Lower lobe of right lung (tissue), 2 donors: ENCODE results near the gene RHOG. TPM values are rescaled to one million over a fixed set of nuclear protein-coding genes. Genes with fewer than 3 reads are reported as not detected.
"Not testable (repeated sequence)": the region's sequence is repeated elsewhere in the genome, so short reads cannot be mapped to it uniquely, and the experiment has no call there.

Experiments used
- ATAC-seq, 2 donors: fragments of 200-7000 bp; cut with Tn5 transposase; one replicate each; pipeline ENCODE4 v1.9.1; 2020 to 2022; ENCODE audit warnings: mild to moderate bottlenecking in 2 of 2, moderate library complexity in 2 of 2
- DNase-seq: peaks from one replicate; pipeline ENCODE4 v3.0.0-alpha.2; 2020
- H3K27ac ChIP-seq: fragments of 200-600 bp; one replicate; pipeline ENCODE4 v1.8.0; 2022
- H3K27me3 ChIP-seq: fragments of 200-600 bp; one replicate; pipeline ENCODE4 v1.8.0; 2022; ENCODE audit warnings: low read depth
- H3K36me3 ChIP-seq: fragments of 200-600 bp; one replicate; pipeline ENCODE4 v1.8.0; 2022; ENCODE audit warnings: mild to moderate bottlenecking
- H3K4me1 ChIP-seq: fragments of 200-600 bp; one replicate; pipeline ENCODE4 v1.8.0; 2022
- H3K4me3 ChIP-seq: fragments of 200-600 bp; one replicate; pipeline ENCODE4 v1.8.0; 2022; ENCODE audit warnings: mild to moderate bottlenecking
- H3K9me3 ChIP-seq: fragments of 200-600 bp; one replicate; pipeline ENCODE4 v1.8.0; 2022
- intact Hi-C: fragments of 100-400 bp; cut with DNase I; formaldehyde crosslinking; loops from one replicate; pipeline ENCODE4 v1.11.0; 2022
- total RNA-seq: library from RNA; stranded (reverse); fragmentation: NEBNext Ultra II Directional; extraction: Animal tissue kit (Norgen Biotek cat#: 25700); gene quantifications from one replicate; pipeline ENCODE4 v1.2.1, GENCODE V29; 2021
- TF ChIP-seq, protein P1 (sequence below): fragments of 200-600 bp; IDR thresholded peaks from one replicate; pipeline ENCODE4 v1.8.0; 2022; ENCODE audit warnings: antibody characterized with exemption, mild to moderate bottlenecking
- donor health status: DM: no; HTN: yes; CAD: no; lungs with severe emphysema.

RHOG gene
- total RNA-seq, 1 donor from 2014 or later = 86.5 TPM

DNA sequence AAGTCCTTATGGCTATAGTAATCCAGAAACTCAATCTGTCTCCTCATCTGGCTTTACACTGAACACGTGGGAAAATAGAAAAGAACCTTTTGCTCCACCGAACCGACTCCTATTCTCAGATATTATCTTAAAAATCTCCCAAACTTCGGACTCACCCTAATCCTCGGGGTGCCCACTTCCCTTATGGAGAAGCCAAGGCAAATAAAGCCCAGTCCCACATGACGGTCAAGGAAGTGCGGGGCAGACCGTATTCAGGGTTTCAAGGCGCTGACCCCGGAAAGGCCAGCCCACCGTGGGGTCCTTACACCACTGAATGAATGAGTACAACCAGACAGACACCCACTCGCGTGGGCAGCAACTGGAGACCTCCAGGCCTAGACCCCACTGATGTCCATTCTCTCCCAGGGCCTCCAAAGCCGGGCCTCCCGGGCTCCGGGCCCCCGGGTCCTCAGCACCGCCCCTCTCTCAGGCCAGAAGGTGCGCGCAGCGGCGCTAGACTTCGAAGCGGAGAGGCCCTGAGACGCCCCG lies 43.9 kb downstream of the RHOG start:
- no peak for DNase-seq
- intact Hi-C loops = no loop called here

DNA sequence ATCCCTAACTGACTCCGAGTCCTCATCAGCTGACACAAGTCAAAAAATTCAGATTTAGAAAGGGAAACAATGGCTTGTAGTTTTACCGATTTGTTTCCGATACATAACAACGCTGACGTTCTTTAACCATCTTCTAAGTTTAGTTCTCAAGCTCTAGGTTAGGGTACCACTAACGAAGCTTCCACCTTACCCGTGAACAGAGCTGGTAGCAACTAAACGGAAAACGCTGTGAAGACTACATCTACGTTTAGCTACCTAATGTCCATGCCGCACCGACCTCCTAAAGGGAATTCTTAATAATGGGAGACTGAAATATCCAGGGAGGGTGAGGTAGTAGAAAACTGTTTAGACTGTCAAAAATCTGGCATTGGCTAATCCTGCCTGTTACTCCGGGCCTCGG lies 44.4 kb downstream of the RHOG start:
- H3K4me3 ChIP-seq = peak overlapping the region; percentile 98
- TF ChIP-seq, protein P1, sequence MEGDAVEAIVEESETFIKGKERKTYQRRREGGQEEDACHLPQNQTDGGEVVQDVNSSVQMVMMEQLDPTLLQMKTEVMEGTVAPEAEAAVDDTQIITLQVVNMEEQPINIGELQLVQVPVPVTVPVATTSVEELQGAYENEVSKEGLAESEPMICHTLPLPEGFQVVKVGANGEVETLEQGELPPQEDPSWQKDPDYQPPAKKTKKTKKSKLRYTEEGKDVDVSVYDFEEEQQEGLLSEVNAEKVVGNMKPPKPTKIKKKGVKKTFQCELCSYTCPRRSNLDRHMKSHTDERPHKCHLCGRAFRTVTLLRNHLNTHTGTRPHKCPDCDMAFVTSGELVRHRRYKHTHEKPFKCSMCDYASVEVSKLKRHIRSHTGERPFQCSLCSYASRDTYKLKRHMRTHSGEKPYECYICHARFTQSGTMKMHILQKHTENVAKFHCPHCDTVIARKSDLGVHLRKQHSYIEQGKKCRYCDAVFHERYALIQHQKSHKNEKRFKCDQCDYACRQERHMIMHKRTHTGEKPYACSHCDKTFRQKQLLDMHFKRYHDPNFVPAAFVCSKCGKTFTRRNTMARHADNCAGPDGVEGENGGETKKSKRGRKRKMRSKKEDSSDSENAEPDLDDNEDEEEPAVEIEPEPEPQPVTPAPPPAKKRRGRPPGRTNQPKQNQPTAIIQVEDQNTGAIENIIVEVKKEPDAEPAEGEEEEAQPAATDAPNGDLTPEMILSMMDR = no peak
- DNase-seq = no peak

More for the DNA sequence above, 43.9 kb downstream of the RHOG start:
- Histone ChIP-seq H3K4me3 (peak overlapping the region; percentile 98), H3K9me3 (no peaks in the 10 kb centered on the region), H3K27me3 (no peaks in the 10 kb centered on the region), H3K36me3 (peaks cover 29% of the 10 kb centered on the region), H3K27ac (peak overlapping the region; percentile 100), H3K4me1 (peaks cover 31% of the 10 kb centered on the region)
- TF ChIP-seq, protein P1 = no peak
- ATAC-seq = peak; percentile 67 to 69

DNA sequence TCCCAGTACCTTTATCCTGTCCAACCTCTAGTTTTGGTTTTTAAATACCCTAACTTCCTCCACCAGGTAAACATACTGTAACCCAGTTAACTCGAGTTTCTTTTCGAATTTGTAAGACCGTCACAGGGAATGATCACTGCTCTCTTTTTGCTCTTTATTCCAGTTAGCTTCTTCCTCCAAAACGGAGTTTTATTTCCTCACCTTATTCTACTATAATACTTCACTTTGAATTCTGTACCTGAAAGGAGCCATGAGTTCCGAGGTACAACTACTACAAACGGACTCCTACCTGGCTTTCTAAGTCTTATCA lies 44.8 kb downstream of the RHOG start:
- no peak for DNase-seq
- intact Hi-C loops = no loop called here
- Histone ChIP-seq H3K27ac (peak overlapping the region; percentile 100), H3K9me3 (no peaks in the 10 kb centered on the region), H3K36me3 (peaks cover 38% of the 10 kb centered on the region), H3K27me3 (no peaks in the 10 kb centered on the region), H3K4me3 (peak overlapping the region; percentile 98), H3K4me1 (peaks cover 31% of the 10 kb centered on the region)
- no peak for ATAC-seq
- TF ChIP-seq, protein P1 = no peak

More for the DNA sequence above, 44.4 kb downstream of the RHOG start:
- ATAC-seq = no peak
- no peaks in the 10 kb centered on the region for H3K9me3 ChIP-seq
- H3K36me3 ChIP-seq = peaks cover 34% of the 10 kb centered on the region
- H3K4me1 ChIP-seq = peaks cover 31% of the 10 kb centered on the region
- H3K27ac ChIP-seq = peak overlapping the region; percentile 100
- intact Hi-C loops = no loop called here
- no peaks in the 10 kb centered on the region for H3K27me3 ChIP-seq

DNA sequence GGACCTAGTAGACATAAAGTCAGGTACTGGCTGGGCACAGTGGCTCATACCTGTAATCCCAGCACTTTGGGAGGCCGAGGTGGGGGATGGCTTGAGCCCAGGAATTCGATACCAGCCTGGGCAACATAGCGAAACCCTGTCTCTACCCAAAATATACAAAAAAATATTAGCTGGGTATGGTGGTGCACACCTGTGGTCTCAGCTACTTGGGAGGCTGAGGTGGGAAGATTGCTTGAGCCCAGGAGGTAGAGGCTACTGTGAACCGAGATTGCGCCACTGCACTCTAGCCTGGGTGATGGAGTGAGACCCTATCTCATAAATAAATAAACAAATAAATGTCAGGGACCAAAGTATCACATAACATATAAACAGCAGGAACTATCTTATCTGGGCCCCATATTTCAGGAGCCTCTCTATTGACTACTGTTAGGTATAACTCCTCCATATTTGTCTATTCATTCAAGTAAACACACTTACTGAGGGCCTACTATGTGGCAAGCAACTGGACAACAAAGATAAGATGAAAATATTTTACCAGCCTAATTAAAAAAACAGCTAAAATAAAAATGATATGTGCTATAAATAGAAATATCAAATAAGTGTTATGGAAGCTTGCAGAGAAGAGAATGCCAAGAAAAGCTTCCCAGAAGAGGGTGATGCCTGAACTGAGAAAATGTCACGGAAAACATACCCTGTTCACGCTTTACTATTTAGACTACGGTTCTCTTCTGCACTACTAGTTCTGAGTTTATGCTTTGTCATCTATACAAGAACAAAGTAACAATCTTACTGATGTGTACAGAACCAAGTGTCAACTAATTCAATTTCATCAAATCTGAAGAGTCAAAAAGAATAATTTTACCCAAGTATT lies 45.4 kb downstream of the RHOG start:
- Histone ChIP-seq H3K9me3 (no peaks in the 10 kb centered on the region), H3K27ac (no peak overlapping the region), H3K4me1 (peaks cover 31% of the 10 kb centered on the region), H3K4me3 (peak overlapping the region; percentile 98), H3K27me3 (no peaks in the 10 kb centered on the region), H3K36me3 (peaks cover 40% of the 10 kb centered on the region)
- DNase-seq (no peak), ATAC-seq (no peak)
- intact Hi-C loops = no loop called here
- TF ChIP-seq, protein P1 = no peak

DNA sequence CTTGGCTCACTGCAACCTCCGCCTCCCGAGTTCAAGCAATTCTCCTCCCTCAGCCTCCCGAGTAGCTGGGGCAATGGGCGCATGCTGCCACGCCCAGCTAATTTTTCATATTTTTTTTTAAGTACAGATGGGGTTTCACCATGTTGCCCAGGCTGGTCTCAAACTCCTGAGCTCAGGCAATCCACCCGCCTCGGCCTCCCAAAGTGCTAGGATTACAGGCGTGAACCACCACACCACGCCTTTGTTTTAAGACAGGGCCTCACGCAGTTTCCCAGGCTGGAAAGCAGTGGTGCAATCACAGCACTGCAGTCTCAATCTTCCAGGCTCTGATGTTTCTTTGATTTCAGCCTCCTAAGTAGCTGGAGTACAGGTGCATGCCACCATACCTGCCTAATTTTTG lies 46.4 kb downstream of the RHOG start:
- intact Hi-C loops, ATAC-seq, H3K27me3 ChIP-seq, H3K9me3 ChIP-seq, H3K27ac ChIP-seq, DNase-seq, H3K4me3 ChIP-seq: not testable (repeated sequence)
- Histone ChIP-seq H3K4me1 (peaks cover 35% of the 10 kb centered on the region), H3K36me3 (peaks cover 40% of the 10 kb centered on the region)

DNA sequence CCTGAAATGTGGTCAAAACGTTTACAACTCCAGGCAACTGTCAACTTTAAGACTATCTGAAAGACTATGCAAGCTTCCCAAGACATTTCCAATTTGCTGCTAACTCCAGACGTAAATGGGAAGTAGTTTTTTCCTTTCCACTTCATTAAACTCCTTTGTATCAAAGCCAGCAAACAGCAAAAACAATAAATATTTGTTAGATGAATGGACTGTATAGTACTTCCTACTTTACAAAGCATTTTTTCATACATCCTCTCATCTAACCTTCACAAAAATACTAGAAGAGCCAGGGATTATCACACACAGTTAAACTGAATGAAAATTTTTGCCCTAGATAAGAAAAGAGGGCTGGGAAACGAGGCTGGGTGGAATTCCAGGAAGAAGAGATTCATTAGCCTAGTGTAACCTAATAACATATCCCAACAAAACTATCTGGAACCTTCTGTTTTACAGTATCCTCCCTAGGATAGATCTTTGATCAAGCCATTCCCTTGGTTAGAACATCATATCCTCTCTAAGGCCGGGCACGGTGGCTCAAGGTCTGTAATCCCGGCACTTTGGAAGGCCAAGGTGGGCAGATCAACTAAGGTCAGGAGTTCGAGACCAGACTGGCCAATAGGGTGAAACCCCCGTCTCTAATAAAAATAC lies 53.9 kb downstream of the RHOG start:
- intact Hi-C loops = no loop called here
- TF ChIP-seq, protein P1 = no peak
- H3K4me3 ChIP-seq = no peak overlapping the region
- H3K9me3 ChIP-seq = no peaks in the 10 kb centered on the region
- no peaks in the 10 kb centered on the region for H3K27me3 ChIP-seq
- no peak for ATAC-seq
- H3K27ac ChIP-seq = peak overlapping the region; percentile 61
- H3K4me1 ChIP-seq = peaks cover 54% of the 10 kb centered on the region
- peaks cover 12% of the 10 kb centered on the region for H3K36me3 ChIP-seq
- DNase-seq = no peak
